Measurements from ENCODE around the gene COL15A1.

Gene COL15A1

DNA sequence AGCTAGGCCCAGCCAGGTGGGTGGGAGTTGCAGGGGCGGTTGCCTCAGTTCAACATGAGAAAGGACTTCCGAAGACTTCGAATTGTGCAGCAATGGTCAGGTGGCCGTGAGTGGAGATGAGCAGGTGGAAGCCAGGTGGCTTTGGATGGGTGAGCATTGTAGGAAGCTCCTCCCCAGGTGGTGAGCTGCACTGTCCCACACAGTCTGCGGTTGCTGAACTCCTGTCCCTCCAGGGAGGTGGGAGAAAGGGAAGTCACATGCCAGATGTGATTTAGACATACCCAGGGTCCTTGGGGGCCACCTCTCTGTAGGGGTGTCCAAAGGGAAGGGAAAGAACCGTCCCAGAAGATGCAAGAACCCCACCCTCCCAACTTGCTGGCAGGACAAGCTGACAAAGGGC, 30.4 kb downstream of the COL15A1 start:
- no peak for DNase-seq

DNA sequence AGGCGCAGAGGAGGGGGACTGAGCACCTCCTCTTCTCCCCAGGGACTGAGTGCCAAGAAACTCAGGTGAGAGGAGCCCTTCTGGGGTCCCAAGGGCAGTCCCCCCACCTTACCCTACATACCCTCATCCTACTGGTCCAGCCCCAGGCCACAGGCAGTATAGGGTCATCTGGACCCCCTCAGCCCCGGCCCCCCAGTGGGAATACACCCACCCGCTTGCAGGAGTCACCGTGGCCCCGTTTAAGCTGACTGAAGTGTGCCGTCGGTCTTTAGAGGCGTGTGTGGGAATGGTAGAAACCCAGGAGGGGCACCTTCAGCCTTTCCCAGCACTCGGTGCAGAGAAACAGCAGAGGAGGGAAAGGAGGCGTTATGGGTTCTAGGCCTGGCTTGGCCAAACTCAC, 30.8 kb downstream of the COL15A1 start:
- no peak for DNase-seq

DNA sequence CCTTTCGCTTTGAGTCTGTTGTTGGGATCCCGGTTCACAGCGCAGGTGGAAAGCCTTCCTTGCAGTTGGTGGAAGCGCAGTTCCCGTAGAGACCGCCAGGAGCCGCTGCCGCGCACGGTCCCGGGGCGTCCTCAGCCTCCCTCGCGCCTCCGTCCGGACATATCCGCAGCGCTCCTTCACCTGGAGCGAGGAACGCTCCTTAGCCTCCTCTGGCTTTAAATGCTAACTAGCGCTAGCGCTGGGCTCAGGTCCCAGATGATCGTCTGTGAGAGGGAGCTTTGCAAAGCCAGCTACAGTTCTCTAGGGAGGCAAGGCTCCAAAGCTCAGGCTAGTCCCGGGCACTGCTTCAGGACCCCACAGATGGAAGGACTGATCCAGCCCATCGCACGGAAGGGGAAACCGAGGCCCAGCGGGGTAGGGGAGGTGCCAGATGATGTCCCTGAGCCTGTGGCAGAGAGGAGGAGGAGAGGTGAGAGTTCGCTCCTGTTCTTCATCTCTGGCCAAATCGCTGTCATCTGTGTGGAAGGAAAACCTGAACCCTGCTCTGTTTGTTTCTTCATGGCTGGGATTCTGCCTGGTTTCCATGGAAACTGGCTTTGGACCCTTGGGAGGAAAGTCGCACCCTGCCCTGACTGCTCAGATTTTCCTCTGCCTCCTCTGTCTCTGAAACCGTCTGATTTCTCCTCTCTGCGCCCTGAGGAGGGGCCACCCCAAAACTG, 31.4 kb downstream of the COL15A1 start:
- DNase-seq: peak; percentile 52

DNA sequence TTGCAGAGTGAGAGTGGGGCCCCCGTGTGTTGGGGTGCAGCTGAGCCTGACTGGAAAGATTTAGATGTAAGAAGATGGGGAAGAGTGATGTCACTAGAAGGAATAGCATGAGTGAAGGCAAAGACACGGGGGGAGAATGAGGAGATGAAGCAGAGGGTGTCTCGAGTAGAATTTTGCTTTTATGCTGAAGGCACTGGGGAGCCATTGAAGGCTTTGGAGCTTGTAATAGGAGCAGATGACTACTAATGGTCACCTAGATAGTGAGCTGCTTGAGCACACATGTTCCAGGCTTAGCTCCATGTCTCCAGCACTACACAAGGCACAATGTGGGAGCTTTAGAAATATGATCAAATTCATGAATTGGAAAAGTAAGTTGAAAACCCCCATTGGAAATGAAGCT, 32.1 kb downstream of the COL15A1 start:
- DNase-seq: no peak

DNA sequence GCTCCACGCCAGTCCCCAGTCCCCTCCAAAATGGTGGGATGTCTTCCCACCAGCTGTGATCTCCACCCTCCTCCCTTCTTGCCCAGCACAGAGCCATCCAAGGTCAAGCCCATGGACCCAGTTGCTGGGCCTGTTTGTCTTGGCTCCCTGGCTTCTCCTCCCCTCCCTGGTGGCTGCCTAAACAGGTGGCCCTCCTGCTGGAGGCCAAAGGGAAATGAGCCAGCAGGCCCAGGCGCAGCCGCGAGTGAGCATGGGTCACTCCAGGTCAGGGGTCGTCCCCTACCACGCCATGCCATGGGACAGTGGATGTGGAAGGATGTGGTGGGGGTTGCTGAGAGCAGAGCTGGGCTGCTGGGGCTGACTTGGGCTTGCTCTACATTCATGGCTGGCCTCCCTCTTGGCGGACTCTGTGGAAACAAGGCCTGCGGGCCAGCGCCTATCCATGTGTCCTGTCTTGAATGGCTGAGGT, 33.6 kb downstream of the COL15A1 start:
- DNase-seq: no peak

DNA sequence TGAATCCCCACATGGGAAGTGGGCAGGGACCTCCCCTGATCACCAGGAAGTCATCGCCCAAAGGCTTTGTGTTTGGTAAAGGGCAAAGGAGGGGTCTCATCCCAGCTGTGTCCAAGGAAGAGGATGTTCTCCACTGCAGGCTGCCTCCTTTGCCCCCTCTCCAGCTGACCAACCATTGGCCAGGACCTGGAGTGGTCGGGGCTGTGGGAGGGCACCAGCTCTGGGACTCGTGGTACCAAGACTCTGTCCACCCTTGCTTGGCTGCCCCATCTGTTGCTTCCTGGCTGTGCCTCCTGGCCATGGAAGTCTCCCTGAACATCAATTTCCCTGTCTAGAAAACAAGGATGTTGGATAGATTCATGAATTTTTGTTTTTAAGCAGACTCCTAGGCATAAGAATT, 34.1 kb downstream of the COL15A1 start:
- no peak for DNase-seq

DNA sequence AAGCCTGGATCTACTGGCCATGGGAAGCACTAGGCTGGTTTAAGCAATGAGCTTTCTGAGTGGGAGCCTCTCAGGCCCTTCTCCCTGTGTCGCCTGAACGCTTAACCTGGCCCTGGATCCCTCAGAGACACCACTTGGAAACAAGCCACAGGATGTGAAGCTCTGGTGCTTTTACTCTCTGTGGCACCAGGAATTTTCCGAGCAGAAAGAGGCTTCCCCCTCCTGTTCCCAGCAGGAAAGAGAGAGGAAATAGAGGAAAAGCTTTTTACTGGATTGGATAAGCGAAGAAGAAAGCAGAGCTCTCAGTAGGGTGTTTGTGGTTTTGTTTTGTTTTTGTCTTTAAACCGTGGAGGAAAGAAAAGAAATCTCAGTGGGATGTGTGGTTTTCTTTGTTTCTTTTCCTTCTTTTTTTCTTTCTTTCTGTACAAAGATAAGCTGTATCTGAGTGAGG, 34.5 kb downstream of the COL15A1 start:
- DNase-seq: no peak

DNA sequence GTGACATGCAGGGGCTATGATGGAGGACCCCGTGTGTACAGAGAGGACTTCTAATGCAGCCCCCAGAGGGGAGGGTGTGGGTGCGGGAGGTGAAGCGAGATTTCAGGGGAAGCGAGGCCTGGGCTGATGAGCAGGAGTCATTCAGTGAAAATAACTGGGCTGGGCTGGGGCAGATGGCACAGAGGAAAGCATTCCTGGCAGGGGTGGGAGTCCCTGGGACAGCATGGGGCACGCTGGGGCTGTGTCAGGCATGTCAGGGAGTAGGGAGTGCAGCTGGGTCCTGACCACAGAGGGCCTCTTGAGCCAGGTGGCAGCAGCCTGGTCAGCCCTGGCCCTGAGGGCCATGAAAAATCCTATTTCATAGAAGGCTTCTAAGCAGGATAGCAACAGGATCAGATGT, 36.6 kb downstream of the COL15A1 start:
- DNase-seq: no peak

DNA sequence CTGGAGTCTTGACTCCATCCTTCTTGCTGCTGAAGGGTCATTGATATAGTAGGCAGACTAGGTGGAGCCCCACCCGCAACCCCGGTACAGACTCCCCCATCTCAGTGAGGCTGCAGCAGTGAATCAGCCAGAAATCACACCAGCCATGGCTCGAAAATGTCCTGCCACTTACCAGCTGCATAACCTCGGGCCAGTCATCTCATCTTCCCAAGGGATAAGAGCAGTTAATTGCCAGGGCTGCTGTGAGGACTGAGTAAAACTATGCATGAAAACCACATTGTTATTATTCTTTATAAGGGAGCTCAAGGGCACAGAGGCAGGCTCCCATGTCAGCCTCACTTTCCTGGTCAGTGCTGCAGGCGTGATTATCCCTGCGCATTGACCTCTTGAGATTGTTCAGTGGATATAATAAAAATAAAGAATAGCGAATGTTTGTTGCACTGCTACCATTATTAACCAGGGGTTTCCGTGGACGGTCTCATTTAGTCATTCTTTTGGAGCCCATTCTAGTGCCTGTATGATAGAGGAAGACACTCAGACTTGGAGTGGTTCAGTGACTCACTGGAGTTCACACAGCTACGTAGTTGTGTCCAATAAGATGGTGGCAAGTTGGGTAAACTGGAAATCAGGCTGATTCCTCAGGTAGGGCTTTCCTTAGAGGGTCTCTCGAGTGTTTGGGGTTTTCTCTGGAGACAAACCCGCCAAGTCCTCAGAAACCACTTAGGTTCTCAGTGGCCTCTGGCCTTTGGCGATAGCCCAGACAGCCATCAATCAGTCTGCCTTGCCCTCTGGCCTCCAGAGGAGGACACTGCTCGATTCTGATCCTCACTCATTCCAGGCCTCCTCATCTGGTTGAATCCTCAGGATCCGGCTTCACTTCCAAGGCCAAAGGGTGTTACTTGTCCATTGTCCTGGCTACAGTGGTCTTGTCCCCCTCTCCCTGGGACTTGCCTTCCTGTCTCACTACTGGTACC, 39.9 kb downstream of the COL15A1 start:
- DNase-seq: peak; percentile 73

DNA sequence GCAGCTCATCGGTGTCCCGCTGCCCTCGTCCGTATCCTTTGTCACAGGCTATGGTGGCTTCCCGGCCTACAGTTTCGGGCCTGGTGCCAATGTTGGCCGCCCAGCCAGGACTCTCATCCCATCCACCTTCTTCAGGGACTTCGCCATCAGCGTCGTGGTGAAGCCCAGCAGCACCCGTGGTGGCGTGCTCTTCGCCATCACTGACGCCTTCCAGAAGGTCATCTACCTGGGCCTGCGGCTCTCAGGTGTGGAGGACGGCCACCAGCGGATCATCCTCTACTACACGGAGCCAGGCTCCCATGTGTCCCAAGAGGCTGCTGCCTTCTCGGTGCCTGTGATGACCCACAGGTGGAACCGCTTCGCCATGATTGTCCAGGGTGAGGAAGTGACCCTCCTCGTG, 41.9 kb downstream of the COL15A1 start:
- DNase-seq: no peak

DNA sequence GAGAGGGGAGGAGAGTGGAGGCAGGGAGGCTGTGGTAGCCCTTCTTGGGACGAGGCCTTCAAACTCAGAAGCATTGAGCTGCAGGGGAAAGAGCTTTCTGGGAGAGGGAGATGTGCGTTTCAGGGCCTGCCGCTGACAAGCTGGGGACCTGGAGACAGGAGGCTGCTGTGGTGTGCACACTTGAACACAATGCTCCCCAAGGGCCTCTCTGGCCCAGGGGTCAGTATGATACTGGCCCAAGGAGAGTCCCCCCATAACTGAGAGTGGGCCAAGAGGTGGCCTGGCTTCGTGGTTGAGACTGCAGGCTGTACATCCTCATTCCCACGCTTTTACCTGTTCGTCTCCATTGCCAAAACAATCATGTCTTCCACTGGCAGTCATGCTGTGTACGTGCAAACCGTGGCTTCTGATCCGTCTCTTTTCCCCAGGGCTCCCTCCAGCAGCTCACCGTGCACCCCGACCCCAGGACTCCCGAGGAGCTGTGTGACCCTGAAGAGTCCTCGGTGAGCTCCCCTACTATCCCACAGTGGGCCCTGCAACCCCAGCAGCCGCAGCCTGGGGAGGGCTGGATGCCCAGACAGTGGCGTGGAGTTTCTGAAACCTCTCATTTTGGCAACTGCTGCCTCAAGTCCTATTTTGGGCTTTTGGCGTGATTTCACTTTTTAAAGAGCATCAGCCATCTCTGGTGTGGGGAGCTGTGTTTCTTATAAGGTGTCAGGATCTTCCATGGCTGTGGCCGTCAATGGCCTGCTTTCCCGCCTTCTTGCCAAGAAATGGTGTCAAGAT, 43.4 kb downstream of the COL15A1 start:
- DNase-seq: no peak

DNA sequence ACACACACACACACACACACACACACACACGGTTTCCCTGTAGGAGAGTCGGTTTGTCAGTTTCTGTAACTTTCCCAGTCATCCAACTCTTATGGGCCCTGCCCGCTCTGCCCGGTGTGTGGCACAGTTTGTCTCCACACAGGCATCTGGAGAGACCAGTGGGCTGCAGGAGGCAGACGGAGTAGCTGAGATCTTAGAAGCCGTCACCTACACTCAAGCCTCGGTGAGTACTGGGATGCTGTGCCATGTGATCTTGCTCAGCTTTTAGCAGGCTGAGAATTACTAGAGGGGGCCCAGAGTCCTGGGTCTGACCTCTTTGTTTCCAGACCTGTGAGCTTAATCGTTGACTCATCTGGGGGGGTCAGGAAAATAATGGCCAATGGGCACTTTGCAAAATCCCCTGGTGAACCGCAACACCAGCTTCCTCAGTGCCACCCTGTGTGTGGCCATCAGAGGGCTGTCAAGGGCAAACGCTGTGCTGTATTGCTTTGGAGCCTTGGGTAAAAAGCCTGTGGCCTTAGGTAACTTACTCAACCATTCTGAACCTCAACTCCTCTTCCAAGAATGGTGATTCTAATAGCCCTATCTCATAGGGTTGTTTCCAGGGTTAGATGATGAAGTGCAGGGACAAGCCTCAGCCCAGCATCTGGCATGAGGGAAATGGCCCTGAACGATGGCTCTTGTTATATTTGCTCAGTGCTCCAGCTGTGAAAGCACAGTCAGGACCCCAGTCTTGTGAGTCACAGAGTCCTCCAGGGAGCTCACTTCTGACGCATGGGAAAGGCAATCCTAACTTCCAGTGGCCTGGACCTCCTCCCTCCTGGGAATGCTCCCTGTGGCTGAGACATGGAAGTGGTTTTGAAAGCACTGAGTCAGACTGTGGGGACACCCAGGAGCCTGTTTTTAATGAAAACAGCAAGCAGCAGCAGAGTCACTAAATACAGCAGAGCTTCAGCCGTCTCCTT, 45.6 kb downstream of the COL15A1 start:
- peak; percentile 99 for DNase-seq

DNA sequence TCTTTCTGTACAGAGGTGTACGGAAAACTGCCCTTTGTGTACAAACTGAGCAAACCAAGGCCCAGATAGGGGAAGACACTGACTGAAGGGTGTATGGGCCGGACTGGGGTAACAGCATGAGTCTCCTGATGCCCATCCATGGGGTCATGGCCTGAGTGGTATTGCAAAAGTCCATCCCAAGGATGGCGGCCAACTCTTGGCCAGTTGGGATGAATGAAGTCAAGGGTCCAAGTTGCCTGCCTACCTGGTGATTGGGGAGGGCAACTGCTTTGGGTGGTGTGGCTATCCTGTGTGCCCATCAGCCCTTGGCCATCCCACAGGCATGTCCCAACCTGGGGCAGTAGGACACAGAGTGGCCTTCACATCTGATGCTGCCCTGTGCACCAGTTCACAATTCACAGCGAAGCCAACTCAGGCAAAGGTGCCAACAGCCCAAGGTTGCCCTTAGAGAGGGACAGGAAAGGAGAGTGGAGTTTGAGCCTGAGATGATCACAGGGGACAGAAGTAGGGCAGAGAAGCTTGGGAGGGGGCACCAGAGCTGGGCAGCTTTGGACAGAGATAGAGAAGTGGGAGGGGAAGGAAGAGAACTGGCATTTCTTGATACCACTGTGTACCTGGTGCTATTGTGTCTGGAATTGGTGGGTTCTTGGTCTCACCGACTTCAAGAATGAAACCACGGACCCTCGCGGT, 46.6 kb downstream of the COL15A1 start:
- no peak for DNase-seq

DNA sequence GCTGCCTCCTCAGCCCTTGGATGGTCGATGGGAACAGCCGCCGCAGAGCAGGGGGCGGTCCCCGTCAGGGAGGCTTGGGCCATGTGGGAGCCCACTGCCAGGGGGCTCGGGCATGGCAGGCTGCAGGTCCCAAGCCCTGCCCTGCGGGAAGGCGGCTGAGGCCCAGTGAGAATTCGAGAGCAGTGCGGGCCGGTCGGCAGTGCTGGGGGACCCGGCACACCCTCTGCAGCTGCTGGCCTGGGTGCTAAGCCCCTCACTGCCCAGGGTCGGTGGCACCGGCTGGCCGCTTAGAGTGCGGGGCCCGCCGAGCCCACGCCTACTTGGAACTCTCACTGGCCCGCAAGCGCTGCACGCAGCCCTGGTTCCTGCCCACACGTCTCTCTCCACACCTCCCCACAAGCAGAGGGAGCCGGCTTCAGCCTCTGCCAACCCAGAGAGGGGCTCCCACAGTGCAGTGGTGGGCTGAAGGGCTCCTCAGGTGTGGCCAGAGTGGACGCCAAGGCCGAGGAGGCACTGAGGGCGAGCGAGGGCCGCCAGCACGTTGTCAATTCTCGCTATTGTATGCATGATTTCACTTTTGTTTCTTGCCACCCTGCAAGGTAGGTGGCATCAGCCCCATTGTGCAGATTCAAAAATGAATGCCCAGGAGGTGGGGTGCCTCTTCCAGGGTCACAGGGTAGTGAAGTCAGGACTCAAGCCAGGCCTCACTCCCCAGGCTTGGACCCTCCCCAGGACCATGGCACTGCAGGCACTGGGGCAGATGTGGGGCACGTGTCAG, 48.6 kb downstream of the COL15A1 start:
- DNase-seq: no peak

DNA sequence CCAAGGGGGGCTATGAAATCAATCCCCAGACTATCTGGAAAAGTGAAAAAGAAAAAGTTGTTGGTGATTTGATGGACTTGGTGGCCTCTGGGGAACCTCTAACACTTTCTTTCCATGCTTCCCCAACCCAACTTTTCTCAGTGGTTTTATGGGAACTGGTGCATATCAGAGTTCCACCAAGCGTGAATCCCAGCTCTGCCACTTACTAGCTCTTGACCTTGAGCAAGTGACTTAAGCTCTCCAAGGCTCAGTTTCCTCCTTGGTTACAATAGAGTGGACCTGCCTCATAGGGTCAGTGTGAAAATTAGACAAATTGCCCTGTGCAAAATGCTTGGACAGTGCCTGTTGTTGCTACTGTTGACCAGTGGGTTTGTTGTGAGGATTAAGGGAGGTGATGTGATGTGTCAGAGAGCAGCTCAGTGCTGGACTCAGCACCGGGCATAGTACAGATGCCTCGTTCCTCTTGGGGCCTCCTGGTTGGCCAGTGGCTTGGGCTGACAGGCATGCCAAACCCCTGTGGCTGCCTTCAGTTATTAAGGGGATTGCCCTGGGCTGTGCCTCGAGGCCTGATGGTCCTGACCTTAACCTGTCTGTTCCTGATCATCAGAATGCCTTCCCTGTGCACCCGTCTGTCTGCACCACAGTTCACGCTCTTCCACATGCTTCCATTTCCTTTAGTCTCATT, 49.3 kb downstream of the COL15A1 start:
- DNase-seq: no peak

DNA sequence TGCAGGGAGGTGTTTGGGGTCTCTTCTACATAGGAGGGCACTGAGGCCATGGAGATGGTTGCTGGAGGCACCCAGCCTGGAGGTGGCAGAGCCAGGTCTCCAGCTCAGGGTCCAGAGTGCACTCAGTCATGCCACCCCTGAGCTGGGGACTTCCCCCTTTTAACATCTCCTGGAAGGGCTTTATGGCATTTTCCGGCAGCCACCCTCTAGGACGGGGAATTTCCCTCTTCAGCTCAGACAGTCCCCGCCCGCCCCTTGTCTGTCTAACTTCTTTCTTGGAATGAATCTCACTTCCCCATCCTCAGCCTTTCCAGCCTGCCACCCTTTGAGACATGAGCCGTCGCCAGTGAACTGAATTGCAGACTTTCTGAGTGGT, 49.9 kb downstream of the COL15A1 start:
- DNase-seq: no peak

DNA sequence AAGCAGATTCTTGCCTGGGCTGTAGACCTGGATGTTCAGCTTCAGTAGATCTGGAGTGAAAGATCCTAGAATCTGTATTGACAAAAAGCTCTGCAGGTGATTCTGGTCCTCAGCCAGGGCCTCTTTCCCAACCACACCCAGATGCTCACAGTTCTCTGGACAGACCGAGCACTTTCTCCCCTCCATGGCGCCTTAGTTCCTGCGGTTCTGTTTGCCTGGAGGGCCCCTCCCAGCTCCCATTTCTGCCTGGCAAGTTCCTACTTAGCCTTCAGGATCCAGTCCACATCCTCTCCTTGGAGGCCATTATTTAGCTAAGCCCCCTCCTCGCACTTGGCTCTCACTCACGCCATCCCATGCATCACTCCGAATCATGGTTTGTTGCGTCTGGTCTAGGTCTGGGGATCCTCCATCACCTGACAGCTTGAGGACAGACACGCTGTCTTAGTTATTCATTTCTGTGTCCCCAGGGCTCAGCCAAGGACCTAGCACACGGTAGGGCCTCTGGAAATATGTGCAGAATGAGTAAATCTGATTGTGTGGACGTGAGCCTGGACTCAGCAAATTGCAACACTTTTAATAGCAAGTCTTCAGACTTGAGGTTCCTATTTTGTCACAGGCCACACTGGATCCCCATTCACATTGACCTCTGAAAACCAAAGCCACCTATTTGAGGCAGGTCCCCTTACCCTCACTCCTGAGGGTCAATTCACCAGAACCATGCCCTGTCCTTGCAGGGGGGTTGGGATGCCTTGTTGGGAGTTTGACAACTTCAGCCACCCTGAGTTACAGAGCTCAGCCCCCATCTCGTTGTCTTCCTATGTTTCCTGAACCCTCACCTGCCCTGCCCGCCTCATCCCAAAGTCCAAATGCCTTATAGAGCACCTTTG, 50.7 kb downstream of the COL15A1 start:
- DNase-seq: no peak

DNA sequence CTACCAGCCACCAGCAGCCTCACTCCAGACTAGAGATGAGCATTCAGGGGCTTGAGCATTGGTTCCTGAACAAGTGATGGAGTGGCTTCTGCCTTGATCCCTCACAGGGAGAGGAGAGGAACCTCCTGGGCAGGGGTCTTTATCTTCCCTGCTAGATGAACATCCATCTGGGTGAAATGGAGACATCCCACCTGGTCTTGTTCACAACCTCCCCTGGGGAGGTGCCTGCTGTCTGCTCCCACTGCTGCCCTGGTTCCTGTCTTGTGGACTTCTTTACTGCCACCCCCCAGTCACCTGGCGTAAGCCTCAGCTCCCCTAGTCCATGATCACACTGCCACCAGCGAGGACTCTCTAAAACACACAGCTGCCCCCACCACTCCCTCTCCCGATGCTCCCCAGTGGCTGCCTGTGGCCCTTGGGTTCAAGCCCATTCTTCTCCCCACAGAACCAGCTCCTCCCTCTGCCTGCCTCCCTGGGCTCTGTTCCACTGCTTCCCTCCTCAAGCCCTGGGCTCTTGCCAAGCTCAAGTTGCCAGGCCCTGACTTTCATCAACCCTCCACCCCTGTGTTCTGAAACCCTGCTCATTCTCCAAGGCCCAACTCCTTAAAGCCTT, 51.5 kb downstream of the COL15A1 start:
- DNase-seq: no peak

Data from HCEC 1CT (cell line).